T47D (cell line): Measurements from ENCODE around the gene L1CAM.

Experiments used
- DNase-seq, 2 experiments: peaks; one replicate each; pipeline versions ENCODE4 v3.0.0 to v3.0.0-alpha.2; 2011 to 2012; ENCODE audit warnings: low read depth in 1 of 2, low spot score in 1 of 2
- JUND ChIP-seq: IDR thresholded peaks from 2 replicates; pipeline ENCODE4 v1.6.1; 2012; ENCODE audit warnings: low read depth
- in situ Hi-C: cut with HindIII; loops from 2 replicates; pipeline ENCODE4 v1.10.0; 2016; ENCODE audit warnings: low sequenced_read_pairs, low pct_unique_long_range_greater_than_20kb

The L1CAM gene

DNA sequence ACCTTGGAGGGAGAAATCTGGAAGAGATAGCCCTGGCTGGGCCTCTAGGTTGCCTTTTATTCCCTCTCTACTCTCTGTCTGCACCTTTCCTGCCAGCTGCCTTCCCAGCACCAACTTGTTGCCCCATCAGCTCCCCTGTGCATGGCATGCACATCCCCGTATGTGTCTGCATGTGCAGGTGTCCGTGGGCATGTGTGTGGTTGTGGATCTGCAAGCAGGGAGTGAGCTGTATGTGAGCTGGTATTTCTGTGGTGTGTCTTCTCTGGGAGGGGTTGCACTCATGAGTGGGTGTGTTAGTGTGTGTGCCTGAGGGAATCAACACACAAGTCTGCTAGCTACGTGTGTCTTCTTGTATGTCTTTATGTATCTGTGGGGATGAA is 9.9 kb downstream of the L1CAM start:
- in situ Hi-C loops = no loop called here

DNA sequence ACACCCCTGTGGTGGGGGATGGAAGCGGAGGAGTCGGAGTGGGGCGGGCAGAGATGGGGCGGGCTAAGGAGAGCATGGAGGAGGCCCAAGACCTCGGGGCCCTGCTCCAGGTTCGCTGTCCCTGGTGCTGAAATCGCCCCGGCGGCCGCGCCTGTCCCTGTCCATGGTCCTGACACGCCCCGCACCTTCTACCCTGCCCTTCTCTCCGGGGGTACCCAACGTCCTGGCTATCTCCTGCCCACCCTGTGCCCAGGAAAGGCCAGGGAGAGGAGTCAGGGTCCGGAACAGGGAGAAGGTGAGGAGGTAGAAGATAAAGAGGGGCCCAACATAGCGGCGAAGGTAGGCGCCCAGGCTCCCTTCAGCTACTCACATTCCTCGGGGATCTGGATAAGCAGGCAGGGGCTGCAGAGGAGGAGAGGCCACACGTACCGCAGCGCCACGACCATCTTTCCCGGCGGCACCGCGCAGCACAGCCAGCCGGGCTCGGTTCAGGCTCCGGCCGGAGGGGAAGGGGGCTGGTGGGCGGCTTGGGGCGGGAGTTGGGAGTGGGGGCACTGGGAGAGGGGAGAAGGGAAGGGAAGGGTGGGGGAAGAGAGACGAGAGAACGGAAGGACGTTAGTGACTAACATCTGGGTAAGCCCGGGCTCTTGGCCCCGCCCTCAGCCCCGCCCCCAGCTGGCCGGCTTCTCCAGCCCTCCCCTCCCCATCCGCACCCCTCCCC is 10.4 kb downstream of the L1CAM start:
- peak; percentile 39 to 41 for DNase-seq
- no peak for TF ChIP-seq JUND
- in situ Hi-C loops = no loop called here

More for the DNA sequence above, 9.9 kb downstream of the L1CAM start:
- no peak for TF ChIP-seq JUND
- DNase-seq = no peak

DNA sequence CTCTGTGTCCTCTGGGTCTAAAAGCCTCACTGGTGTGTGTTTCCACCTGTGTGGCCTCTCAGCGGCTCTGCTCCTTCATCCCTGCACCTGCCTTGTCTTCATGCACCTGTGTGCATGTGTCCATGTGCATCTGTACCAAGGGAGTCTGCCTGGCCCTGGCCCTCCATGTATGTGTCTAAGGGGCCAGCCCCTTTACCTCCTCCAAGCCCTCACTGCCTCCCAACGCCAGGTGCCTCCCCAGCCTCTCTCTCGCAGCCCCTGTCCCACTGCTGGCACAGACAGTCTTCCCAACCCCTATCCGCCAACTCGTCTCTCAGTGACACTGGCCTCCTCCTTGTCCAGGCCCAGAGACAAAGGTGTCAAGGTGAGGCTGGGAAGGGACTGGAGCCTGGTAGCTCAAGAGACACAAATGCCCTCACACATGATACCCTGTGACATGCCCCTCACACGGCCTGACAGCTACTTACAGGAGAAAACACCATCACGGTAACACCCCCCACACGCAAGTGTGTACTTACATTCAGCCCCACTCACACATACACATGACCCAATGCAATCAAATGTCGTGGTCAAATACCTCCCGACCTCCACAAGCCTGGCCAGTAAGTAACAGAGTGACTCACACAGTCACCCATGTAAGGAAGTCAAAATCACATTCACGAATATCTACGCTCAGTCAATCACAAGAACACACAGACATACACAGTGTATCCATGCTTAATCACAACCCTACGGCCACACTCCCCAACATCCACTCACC is 11.4 kb downstream of the L1CAM start:
- no peak for DNase-seq
- in situ Hi-C loops = no loop called here
- TF ChIP-seq JUND = no peak

DNA sequence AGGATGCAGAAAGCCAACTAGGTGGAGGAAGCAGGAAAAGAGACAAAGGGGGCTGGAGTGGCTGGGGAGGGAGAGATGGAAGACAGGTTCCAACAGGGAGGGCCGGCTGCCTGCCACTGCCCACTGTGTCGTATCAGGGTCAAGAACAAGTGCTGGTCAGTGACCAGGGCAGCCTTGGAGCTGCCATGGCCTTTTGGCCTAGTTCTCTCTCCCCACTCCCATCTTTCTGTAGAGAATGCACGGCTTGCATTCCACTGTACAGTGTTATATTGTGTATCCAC is 11.9 kb downstream of the L1CAM start:
- DNase-seq = no peak
- in situ Hi-C loops = no loop called here
- TF ChIP-seq JUND = no peak

DNA sequence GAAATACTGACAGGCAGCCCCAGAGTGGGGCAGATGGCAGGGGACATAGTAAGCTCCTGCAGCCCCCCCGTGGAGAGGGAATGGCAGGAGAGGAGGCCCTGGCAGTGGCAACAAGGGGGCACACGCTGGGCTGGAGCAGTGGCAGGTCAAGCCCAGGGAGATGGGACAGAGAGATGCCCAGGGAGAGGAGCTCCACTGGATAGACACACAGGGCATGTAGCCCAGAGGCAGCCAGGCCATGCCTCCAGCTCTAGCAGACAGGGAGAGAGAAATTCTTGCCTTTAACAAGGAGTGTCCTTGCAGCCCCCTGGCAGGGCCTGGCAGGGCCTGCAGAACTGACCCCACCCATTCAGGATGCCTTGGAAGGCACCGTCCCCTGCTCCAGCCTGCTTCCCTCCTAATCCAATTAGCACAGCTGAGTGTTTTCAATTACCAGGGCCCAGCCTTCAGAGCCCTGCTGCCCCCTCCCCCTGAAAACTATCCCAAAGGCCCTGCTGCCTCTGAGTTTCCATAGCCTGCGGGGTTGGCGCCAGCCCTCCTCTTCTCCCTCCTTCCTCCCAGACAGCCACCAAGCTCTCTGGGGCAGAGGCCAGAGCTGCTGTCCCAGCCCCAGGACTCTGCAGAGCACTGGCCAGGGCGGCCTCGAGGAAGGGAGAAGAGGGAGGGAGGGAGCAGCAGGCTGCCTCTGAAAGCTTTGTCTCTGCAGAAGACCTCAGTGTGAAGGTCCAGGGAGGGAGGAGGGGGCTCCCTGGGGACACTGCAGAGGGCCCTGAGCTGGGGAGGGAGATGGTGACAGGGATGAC is 12.5 kb downstream of the L1CAM start:
- no peak for TF ChIP-seq JUND
- DNase-seq = no peak
- in situ Hi-C loops = no loop called here

DNA sequence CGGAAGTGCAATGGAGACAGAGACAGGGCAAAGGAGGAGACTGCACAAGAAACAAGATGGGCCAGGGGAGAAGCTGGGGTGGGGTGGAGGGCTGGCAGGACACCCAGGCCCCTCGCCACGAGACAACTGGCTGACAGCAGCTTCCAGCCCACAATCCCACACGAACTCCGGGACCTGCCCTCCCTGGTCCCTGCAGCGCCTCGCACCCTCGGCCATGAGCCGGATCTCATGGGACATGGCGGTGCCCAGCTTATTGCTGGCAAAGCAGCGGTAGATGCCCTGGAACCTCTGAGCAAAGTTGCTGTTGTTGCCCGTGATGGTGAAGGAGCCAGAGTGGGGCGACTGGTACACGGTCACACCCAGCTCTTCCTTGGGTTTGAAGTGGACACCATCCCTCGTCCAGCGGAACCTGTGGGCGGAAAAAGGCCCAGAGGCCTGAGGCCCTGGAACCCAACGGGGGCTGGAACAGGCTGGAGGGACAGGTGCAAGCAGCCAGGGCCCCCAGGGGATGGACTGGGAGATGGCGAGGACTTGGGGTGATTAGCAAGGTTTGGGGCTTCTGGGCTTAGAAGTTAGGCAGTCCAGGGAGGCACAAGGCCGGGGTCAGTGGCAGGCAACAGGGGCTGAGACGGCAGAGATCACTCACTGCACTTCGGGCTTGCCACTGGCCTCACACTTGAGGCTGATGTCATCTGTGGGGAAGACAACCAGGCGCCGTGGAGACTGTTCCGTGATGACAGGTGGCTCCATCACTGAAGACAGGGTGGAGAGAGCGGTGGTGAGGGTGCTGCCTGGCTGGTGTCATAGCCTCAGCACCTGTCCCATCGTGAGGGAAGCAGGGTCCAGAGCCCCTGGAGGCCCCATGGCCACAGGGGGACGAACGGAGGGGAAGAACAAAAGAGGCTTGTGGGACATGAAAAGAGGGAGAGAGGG is 13.8 kb downstream of the L1CAM start:
- DNase-seq = no peak
- in situ Hi-C loops = no loop called here
- no peak for TF ChIP-seq JUND

DNA sequence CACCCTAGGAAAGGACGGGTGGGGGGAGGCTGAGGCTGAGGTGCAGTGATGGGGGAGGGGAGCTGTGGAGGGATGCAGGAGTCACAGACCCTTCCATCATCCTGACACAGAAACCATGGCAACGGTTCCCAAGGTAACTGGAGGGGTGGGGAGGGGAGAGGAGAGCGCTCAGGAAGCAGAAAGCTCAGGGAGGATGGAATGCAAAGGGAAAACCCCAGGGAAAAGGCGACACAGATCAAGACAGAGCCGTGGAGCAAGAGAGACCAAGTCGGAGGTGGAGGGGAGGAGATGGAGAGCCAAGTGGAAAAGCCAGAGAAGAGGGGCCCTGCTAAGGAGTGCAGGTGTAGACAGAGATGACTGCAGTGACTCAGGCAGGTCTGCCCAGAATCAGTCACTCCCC is 14.5 kb downstream of the L1CAM start:
- in situ Hi-C loops = no loop called here
- no peak for DNase-seq
- TF ChIP-seq JUND = no peak

DNA sequence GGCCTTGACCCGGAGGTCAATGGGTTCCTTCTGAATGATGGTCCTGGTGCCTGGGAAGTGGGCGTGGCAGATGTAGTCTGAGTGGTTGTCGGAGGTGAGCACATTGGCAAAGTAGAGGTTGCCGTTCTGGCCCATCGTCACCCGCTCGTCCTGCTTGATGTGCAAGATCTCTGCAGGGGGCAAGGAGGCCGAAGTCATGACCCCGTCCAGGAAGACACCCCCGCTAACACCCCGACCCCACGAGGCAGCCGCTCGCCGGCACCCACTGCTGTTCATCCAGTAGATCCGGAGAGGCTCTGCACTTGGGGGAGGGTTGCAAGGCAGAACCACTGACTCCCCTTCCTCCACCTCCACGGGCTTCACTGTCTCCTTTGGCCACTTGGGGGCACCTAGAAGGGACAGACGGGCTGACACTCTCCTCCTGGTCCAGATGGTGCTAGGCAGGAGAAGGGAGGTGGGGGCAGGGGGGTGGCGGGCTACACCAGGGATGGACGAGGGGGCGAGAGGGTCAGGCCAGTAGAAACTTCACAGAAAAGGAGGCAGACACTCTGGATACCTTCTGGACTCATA is 15.1 kb downstream of the L1CAM start:
- TF ChIP-seq JUND = no peak
- DNase-seq = no peak
- in situ Hi-C loops = no loop called here

DNA sequence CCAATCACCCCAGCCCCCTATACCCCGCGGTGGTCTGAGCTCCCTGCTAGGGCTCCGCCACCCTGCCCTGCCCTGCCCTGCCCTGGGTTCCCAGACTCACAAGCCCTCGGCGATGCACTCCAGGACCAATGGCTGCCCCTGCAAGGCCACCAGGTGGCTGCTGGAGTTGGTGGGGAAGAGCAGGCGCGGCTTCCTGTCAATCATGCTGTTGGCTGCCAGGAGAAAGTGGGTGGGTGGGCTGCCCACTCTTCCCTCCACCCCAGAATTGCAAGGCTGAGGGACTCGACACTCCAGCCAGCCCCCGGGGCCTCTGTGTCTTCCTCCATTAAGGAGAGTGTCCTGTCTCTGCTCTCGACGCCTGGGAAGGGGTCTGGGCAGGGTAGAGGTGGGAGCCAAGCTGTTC is 15.7 kb downstream of the L1CAM start:
- no peak for TF ChIP-seq JUND
- DNase-seq = no peak

DNA sequence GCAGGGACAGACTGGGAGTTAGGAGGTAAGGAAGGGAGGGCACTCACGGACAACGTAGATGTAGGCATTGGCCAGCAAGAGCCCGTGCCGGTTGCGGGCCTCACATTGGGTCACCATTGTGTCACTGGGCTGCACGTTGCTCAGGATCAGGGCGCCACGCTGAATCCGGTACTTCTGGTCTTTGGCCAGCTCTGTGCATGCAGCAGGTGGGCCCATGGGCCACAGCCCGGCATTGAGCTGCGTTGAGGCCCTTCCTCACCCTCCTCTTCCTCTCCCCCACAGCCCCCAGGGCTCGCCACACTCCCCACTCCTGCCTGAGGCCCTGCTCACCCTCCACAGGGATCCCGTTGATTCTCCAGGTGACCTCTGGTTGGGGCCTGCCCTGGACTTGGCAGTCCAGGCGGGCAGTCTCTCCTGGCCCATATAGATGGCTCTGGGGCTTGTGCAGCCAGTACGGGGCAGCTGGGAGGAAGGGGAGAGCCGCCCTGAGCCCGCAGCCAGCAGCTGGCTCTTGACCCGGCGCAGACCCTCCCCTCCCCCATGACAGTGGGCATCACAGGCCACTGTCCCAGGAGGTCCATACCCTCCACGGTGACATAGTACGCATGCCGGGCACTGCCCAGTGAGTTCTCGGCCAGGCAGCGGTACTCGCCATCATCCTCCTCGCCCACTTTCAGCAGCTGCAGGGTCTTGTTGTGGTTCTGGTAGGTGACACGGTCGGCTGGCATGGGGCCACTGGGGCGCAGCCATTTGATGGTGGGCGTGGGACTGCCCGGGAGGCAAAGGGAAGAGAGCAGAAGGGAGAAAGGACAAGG is 16.3 kb downstream of the L1CAM start:
- no peak for DNase-seq
- no peak for TF ChIP-seq JUND
- in situ Hi-C loops = no loop called here

More for the DNA sequence above, 15.7 kb downstream of the L1CAM start:
- in situ Hi-C loops = no loop called here
